Ecto neural progenitor cell (in vitro differentiated cells): Measurements from ENCODE around the gene RPS19.

Experiments
- DNase-seq: peaks from one replicate; pipeline ENCODE4 v3.0.0-alpha.2; 2018; ENCODE audit warnings: low spot score

RPS19 gene

DNA sequence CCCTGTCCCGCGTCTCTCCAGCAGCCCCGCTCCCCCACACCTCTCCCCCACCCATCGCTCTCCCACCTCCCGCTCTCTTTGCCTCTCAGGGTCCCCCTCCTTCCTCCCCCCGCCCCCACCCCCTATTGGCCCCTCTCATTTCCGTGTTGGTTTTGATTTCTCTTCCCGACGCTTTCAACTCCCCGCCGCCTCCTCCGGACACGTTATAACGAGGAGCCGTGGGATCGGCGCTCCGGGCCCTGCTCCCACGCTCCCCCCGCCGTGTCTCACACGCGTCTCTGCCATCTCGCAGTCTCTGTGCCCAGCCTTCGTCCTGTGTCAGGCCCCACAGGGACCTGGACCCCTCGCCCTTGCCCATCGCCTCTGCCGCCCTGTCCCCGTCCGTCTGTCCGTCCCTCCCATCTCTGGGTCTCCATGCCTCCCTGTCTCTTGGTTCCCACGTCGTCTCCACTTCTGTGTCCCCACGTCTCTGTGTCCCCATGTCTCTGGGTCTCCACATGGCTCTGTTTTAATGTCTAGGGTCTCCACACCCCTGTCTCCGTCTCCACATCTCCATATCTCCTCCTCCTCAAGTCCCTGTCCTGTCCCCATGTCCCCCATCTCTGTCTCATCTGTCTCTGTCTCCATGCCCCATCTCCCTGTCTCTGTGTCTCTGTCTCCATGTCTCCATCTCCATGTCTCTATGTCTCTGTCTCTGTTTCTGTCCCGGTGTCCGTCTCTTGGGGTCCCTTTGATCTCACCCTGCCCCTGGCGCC lies 55.1 kb downstream of the RPS19 start:
- no peak for DNase-seq

DNA sequence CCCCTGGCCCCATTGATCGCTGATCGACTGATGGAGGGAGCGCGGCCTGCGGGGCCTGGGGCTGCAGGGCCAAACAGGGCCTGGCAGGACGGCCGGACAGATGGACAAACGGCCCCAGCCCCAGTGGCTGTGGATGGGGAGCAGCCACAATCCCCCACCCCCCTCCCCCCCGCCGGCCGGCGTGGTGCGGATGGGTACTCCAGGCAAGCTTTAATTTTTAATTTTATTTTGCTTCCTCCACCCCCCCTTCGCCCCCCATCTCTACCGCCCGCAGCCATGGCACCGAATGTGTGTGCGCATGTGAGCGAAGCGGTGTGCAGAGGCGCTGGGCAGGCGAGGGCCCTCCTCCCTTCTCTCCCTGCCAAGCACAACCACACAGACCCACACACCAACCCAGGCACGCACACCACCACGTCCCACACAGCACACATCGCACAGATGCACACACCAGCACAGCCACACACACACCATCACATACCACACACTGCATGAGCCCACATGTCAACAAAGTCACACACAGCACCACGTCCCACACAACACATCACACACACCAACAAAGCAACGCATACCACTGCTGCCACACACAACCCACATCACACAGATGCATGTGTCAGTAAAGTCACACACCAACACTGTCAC lies 55.8 kb downstream of the RPS19 start:
- no peak for DNase-seq

DNA sequence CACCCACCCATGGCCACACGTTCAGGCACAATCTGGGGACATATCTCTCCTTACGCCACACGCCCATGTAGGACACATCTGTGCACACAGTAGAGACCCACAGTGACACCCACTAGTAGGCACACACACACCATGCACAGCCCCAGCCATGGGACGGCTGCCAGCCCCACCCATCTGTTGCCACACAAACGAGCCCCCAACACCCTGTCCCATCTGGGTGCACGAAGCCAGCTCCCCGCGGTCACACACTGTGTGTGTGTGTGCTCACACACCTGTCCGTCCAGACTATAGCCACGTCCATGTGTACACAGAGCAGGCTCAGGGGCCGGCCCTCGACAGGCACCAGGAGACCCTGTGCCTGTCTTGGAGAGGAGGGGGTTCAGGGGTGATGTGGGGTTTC lies 57.6 kb downstream of the RPS19 start:
- no peak for DNase-seq

DNA sequence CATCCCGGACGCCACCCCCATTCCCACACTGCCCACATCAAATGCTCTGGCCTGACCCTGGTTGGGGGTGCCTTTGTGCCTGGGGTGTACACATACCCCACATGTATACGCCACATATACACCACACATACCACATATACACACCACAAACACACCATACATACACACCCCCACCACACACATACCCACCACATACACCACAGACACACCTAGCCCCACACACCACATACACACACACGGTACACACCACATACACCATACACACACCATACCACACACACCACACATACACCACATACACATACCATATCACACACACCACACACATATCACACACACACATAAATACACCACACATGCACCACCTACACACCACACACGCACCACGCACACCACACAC lies 58.0 kb downstream of the RPS19 start:
- DNase-seq, result no peak

DNA sequence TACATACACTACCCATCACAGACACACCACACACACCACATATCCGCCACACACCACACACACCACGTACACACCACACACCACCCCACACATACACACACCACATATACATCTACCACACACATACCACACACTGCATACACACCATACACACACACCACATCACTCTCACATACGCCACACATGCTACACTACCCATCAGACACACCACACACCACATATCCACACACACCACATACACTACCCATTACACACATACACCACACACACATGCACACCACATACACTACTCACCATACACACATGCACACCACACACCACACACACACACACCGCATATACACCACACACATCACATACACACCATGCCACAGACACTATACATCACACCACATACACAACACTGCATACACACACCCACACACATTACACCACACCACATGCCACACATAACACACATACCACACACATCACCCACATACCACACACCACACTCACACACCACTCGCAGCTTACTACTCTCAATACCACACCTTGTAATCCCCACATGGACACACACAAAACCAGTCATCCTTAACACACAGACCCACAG lies 58.7 kb downstream of the RPS19 start:
- no peak for DNase-seq

DNA sequence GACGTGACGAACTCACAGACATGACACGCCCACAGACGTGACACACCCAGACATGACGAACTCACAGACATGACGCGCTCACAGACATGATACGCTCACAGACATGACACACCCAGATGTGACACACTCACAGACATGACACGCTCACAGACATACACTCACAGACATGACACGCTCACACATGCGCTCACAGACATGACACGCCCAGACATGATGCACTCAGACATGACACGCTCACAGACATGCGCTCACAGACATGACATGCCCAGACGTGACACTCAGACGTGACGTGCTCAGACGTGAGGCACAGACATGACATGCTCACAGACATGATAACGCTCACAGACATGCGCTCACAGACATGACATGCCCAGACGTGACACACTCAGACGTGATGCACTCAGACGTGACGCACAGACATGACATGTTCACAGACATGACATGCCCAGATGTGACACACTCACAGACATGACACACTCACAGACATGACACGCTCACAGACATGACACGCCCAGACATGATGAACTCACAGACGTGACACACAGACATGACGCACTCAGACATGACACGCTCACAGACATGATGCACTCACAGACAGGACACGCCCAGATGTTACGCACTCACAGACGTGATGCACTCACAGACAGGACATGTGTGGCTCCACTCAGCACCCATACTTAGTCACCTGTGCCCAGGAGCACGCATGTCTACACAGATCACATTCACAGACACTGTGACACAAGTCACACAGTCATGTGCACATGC lies 60.1 kb downstream of the RPS19 start:
- no peak for DNase-seq

DNA sequence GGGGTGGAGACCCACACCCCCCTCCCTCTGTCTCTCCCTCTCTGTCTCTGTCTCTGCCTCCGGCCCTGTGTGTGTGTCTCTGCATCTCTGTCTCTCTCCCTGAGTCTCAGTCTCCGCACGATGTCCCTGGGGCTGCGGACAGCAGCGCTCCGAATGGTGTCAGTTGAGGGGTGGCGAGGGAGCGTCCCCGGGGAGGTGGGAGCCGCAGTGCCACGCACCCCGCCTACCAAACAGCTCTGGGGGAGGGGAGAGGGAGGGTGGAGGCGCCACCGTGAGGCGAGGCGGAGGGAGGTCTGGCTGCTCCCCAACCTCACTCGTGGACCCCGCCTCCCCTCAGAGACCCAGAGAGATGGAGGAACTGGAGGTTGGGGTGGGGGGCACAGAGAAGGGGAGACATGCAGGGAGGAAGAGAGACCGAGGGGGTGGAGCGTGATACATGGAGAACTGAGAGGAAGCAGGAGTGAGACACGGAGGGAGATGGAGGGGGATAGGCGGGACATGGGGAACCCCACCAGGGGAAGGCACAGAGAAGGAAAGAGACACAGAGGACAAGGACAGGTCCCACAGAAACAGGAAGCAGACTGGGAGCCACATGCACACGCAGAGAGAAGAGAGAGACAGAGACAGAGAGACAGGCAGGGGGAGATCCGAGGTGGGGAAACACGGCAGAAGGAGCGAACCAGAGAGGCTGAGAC lies 61.0 kb downstream of the RPS19 start:
- no peak for DNase-seq

DNA sequence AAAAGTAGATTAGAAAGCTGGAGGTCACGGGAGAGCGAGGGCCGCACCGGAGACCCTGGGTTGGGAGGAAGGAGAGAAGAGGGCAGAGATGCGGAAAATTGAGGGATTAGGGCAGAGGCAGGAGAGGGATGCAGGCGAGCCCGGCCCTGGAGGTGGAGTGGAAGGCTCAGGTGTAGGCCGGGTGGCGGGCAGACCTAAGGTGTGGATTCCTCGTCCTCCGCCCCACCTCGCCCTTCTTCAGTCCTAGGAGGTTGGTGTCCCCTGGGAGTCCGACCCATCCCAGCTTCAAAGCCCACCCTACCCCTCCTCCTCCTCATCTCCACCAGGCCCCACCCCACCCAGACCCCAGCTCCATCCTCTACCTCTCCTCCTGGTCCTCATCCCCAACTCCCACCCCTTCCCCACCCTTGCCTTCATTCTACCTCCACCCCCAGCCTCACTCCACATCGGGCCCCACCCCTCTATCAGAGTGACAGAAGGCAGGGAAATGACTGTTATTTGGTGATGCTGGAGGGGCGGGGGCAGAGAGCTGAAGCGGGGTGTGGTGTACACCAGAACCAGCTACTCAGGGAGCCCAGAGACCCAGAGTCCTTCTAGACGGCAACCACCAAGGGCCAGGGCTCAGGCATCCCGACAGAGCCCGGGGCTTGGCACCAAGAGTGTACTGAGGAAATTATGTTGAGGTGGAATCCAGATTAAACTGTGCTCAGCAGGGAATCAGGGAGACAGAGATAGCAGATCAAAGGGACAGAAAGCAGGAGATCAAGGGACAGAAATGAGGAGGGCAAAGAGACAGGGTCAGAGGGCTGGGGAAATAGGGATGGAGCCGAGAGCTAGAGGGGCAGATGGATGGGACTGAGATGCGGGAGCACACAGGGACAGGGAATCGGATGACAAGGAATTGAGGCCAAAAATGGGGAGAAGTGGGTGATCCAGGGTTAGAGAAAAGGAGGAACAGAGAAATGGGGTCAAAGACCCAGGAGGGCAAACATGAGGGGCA lies 61.8 kb downstream of the RPS19 start:
- DNase-seq, result no peak
